GM23248 (cell line): ENCODE results near the gene RPS28. TPM values are rescaled to one million over a fixed set of nuclear protein-coding genes. Genes with fewer than 3 reads are reported as not detected.
A peak's percentile ranks its signal among the peaks of the same experiment; 100 is the strongest.

ENCODE experiments used
- DNase-seq: peaks from one replicate; pipeline ENCODE4 v3.0.0-alpha.2; 2015
- H2AFZ ChIP-seq: fragments of 200-600 bp; sonication (generic); 2 replicates; pipeline ENCODE4 v1.6.1; 2016; ENCODE audit warnings: antibody characterized with exemption
- H3F3A ChIP-seq: fragments of 200-600 bp; sonication (generic); 2 replicates; pipeline ENCODE4 v1.6.1; 2016; ENCODE audit warnings: mild to moderate bottlenecking, antibody characterized with exemption, mixed run types; ENCODE audit not compliant: insufficient read depth
- H3K27ac ChIP-seq: fragments of 200-600 bp; sonication (generic); 2 replicates; pipeline ENCODE4 v1.5.1; 2016; ENCODE audit warnings: mild to moderate bottlenecking
- H3K27me3 ChIP-seq: fragments of 200-600 bp; sonication (generic); replicated peaks from 2 replicates; pipeline ENCODE4 v1.6.1; 2016; ENCODE audit warnings: mild to moderate bottlenecking; ENCODE audit not compliant: insufficient read depth
- H3K36me3 ChIP-seq: fragments of 200-600 bp; sonication (generic); 2 replicates; pipeline ENCODE4 v1.6.1; 2016; ENCODE audit warnings: low read depth, mild to moderate bottlenecking
- H3K4me1 ChIP-seq: fragments of 200-600 bp; sonication (generic); 2 replicates; pipeline ENCODE4 v1.6.1; 2016; ENCODE audit warnings: mild to moderate bottlenecking; ENCODE audit not compliant: insufficient read depth
- H3K4me2 ChIP-seq: fragments of 200-600 bp; sonication (generic); one replicate; pipeline ENCODE4 v1.6.1; 2016; ENCODE audit warnings: mild to moderate bottlenecking; ENCODE audit not compliant: unreplicated experiment
- H3K4me3 ChIP-seq: fragments of 200-600 bp; sonication (generic); 2 replicates; pipeline ENCODE4 v1.5.1; 2016; ENCODE audit warnings: mild to moderate bottlenecking
- H3K79me2 ChIP-seq: fragments of 200-600 bp; sonication (generic); 2 replicates; pipeline ENCODE4 v1.6.1; 2016; ENCODE audit warnings: mild to moderate bottlenecking; ENCODE audit not compliant: insufficient read depth
- H3K9ac ChIP-seq: fragments of 200-600 bp; sonication (generic); 2 replicates; pipeline ENCODE4 v1.6.1; 2016; ENCODE audit warnings: mild to moderate bottlenecking
- H3K9me2 ChIP-seq: fragments of 200-600 bp; sonication (generic); 2 replicates; pipeline ENCODE4 v1.6.1; 2016; ENCODE audit warnings: mixed run types, mild to moderate bottlenecking, moderate library complexity; ENCODE audit not compliant: insufficient read depth
- H3K9me3 ChIP-seq: fragments of 200-600 bp; sonication (generic); one replicate; pipeline ENCODE4 v1.6.1; 2017; ENCODE audit warnings: low read depth
- H4K20me1 ChIP-seq: fragments of 200-600 bp; sonication (generic); 2 replicates; pipeline ENCODE4 v1.6.0; 2016; ENCODE audit not compliant: insufficient read depth
- EZH2 ChIP-seq: fragments of 200-600 bp; sonication (generic); IDR thresholded peaks from 2 replicates; pipeline ENCODE4 v1.6.1; 2018; ENCODE audit warnings: antibody characterized with exemption, mild to moderate bottlenecking; ENCODE audit not compliant: insufficient read depth, poor library complexity, severe bottlenecking
- EZH2phosphoT487 ChIP-seq: fragments of 200-600 bp; sonication (generic); IDR thresholded peaks from 2 replicates; pipeline ENCODE4 v1.6.1; 2018; ENCODE audit warnings: antibody characterized with exemption, moderate library complexity, mild to moderate bottlenecking, low read depth; ENCODE audit not compliant: insufficient read depth
- WGBS, 2 experiments: methylation state at CpG; one replicate each; pipeline ENCODE4 v1.1.6; 2015 to 2017; ENCODE audit warnings: low lambda C conversion rate in 2 of 2, low coverage in 1 of 2; ENCODE audit errors: missing lambda C conversion rate in 2 of 2; 5-methylcytosine and 5-hydroxymethylcytosine counted together
- in situ Hi-C: fragments of 300-500 bp; cut with MboI; formaldehyde crosslinking; loops from 2 replicates; pipeline ENCODE4 v1.15.0; 2020
- polyA plus RNA-seq: library from polyadenylated mRNA; unstranded; fragments of >200 nt; fragmentation: Nextera tagmentation; extraction: Ambion mirVana; gene quantifications from 2 replicates; pipeline ENCODE4 v1.2.1, GENCODE V29; 2016
- total RNA-seq: library from RNA; depleted of rRNA; stranded (reverse); fragments of >200 nt; shearing (Covaris generic); gene quantifications from 2 replicates; pipeline ENCODE4 v1.2.3, GENCODE V29; 2014

RPS28 gene
- total and polyA plus RNA-seq, 2 experiments from 2014 or later: 235 to 587 TPM

- H3K27me3 ChIP-seq: no peaks in the 10 kb centered on the region
- TF ChIP-seq EZH2 (no peak), EZH2phosphoT487 (no peak)
- 5 to 6% methylated on average over 10 to 12 of the region's 12 CpGs for WGBS, 2 experiments
These were observed 40.9 kb downstream of the RPS28 start for GRCh38 chr19:8361921-8362793.

GRCh38 chr19:8363803-8364771 lies 42.8 kb downstream of the RPS28 start, which contains the start of gene ANGPTL4:
Gene ANGPTL4, plus strand, starts transcription at chr19:8364155. Its CDS starts 167 bp downstream, at chr19:8364322.
- peak within 1 kb of the TSS; percentile 76 for H3K4me3 ChIP-seq
- H4K20me1 ChIP-seq: no peaks in the 10 kb centered on the region
- peaks cover 25% of the 10 kb centered on the region for H3F3A ChIP-seq
- H2AFZ ChIP-seq: peak within 1 kb of the TSS; percentile 75
- peaks cover 7% of the 10 kb centered on the region; the same call in 1 of the 2 replicates for H3K79me2 ChIP-seq
- H3K9me3 ChIP-seq: no peaks in the 10 kb centered on the region
- peak within 1 kb of the TSS; percentile 82 for H3K4me2 ChIP-seq
- peaks cover 31% of the 10 kb centered on the region for H3K4me1 ChIP-seq
- DNase-seq: peak; percentile 81
- no peaks in the 10 kb centered on the region for H3K27me3 ChIP-seq
- H3K9me2 ChIP-seq: no peaks in the 10 kb centered on the region
- in situ Hi-C loops: no loop called here
- 1% methylated on average over 58 to 77 of the region's 81 CpGs for WGBS, 2 experiments
- H3K9ac ChIP-seq: peak within 1 kb of the TSS; percentile 72
- TF ChIP-seq EZH2 (no peak), EZH2phosphoT487 (no peak)
- no peaks in the 10 kb centered on the region for H3K36me3 ChIP-seq
- H3K27ac ChIP-seq: peak within 1 kb of the TSS; percentile 83

More at GRCh38 chr19:8361921-8362793, 40.9 kb downstream of the RPS28 start:
- Histone ChIP-seq H3F3A (peaks cover 11% of the 10 kb centered on the region), H3K79me2 (peaks cover 7% of the 10 kb centered on the region; the same call in 1 of the 2 replicates), H3K4me3 (peak overlapping the region; percentile 43), H4K20me1 (no peaks in the 10 kb centered on the region), H2AFZ (no peak overlapping the region), H3K9me3 (no peaks in the 10 kb centered on the region), H3K36me3 (no peaks in the 10 kb centered on the region), H3K27ac (peak overlapping the region; percentile 83), H3K9me2 (no peaks in the 10 kb centered on the region), H3K9ac (peak overlapping the region; percentile 65), H3K4me2 (peak overlapping the region; percentile 59), H3K4me1 (peaks cover 21% of the 10 kb centered on the region)
- in situ Hi-C loops: no loop called here
- DNase-seq: peak; percentile 99

DNA sequence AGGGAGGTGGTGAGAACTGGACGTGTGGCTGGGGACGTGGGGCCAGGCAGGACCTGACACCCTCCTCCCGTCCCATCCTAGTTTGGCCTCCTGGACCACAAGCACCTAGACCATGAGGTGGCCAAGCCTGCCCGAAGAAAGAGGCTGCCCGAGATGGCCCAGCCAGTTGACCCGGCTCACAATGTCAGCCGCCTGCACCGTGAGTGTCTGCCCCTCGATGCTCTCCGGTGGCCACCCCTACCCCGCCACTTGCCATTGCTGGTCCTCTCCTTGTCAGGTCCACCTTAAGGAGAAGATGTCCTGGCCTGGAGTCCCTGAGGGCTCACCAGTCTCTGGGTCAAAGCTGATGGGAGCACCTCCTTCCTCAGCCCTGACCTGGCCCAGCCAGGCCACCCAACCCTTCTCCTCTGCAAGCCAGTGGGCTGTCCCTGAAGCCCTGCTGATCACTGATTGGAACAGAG lies 44.9 kb downstream of the RPS28 start:
- no peaks in the 10 kb centered on the region for H3K36me3 ChIP-seq
- no peaks in the 10 kb centered on the region for H3K27me3 ChIP-seq
- H2AFZ ChIP-seq: no peak overlapping the region
- no peaks in the 10 kb centered on the region for H4K20me1 ChIP-seq
- 87 to 89% methylated on average over 11 of the region's 11 CpGs for WGBS, 2 experiments
- H3K27ac ChIP-seq: no peak overlapping the region
- TF ChIP-seq EZH2phosphoT487: no peak
- no peak for TF ChIP-seq EZH2
- H3K9ac ChIP-seq: no peak overlapping the region
- peaks cover 31% of the 10 kb centered on the region for H3K4me1 ChIP-seq
- H3K4me3 ChIP-seq: no peak overlapping the region
- H3K9me2 ChIP-seq: no peaks in the 10 kb centered on the region
- H3K79me2 ChIP-seq: peaks cover 7% of the 10 kb centered on the region; the same call in 1 of the 2 replicates
- DNase-seq: no peak
- in situ Hi-C loops: no loop called here
- H3F3A ChIP-seq: peaks cover 39% of the 10 kb centered on the region
- no peak overlapping the region for H3K4me2 ChIP-seq
- H3K9me3 ChIP-seq: no peaks in the 10 kb centered on the region

GRCh38 chr19:8366961-8367326 lies 45.6 kb downstream of the RPS28 start:
- Histone ChIP-seq H3K27me3 (no peaks in the 10 kb centered on the region), H3K27ac (no peak overlapping the region), H3F3A (peaks cover 39% of the 10 kb centered on the region), H3K9me2 (no peaks in the 10 kb centered on the region), H3K79me2 (peaks cover 7% of the 10 kb centered on the region; the same call in 1 of the 2 replicates), H4K20me1 (no peaks in the 10 kb centered on the region), H3K9ac (no peak overlapping the region), H3K4me1 (peaks cover 28% of the 10 kb centered on the region), H3K4me2 (peak overlapping the region; percentile 66), H2AFZ (no peak overlapping the region), H3K9me3 (no peaks in the 10 kb centered on the region), H3K4me3 (peak overlapping the region; percentile 53), H3K36me3 (no peaks in the 10 kb centered on the region)
- in situ Hi-C loops: no loop called here
- TF ChIP-seq EZH2 (no peak), EZH2phosphoT487 (no peak)
- peak; percentile 40 for DNase-seq
- WGBS, 2 experiments: 18 to 28% methylated on average over 9 to 13 of the region's 13 CpGs
